Glutamatergic neuron (in vitro differentiated cells): Measurements from ENCODE around the gene RBBP8NL. TPM values are rescaled to one million over a fixed set of nuclear protein-coding genes. Genes with fewer than 3 reads are reported as not detected.
A peak's percentile ranks its signal among the peaks of the same experiment; 100 is the strongest.
"Not testable (repeated sequence)": the region's sequence is repeated elsewhere in the genome, so short reads cannot be mapped to it uniquely, and the experiment has no call there.

Experiments used
- DNase-seq: peaks from one replicate; pipeline ENCODE4 v3.0.0; 2022
- H3K27ac Mint-ChIP-seq: one replicate; pipeline ENCODE4 v1.8.0; 2020; ENCODE audit warnings: mild to moderate bottlenecking, mixed read lengths, inconsistent platforms; ENCODE audit not compliant: unreplicated experiment
- H3K27me3 Mint-ChIP-seq: one replicate; pipeline ENCODE4 v1.8.0; 2020; ENCODE audit warnings: mild to moderate bottlenecking, moderate library complexity, mixed read lengths, inconsistent platforms; ENCODE audit not compliant: unreplicated experiment
- H3K36me3 Mint-ChIP-seq: one replicate; pipeline ENCODE4 v1.8.0; 2020; ENCODE audit warnings: mild to moderate bottlenecking, mixed read lengths, inconsistent platforms; ENCODE audit not compliant: unreplicated experiment
- H3K4me1 Mint-ChIP-seq: one replicate; pipeline ENCODE4 v1.8.0; 2020; ENCODE audit warnings: mild to moderate bottlenecking, low read depth, mixed read lengths, inconsistent platforms; ENCODE audit not compliant: unreplicated experiment
- H3K4me3 Mint-ChIP-seq: one replicate; pipeline ENCODE4 v1.8.0; 2020; ENCODE audit warnings: mild to moderate bottlenecking, mixed read lengths, inconsistent platforms; ENCODE audit not compliant: unreplicated experiment
- H3K9me3 Mint-ChIP-seq: one replicate; pipeline ENCODE4 v1.8.0; 2020; ENCODE audit warnings: mild to moderate bottlenecking, moderate library complexity, mixed read lengths, inconsistent platforms; ENCODE audit not compliant: unreplicated experiment
- CTCF ChIP-seq: fragments of 200-600 bp; sonication (generic); IDR thresholded peaks from one replicate; pipeline ENCODE4 v1.5.0; 2021; ENCODE audit not compliant: partially characterized antibody, unreplicated experiment
- total RNA-seq: library from RNA; stranded (reverse); fragmentation: NEBNext Ultra II Directional; extraction: Animal tissue kit (Norgen Biotek cat#: 25700); gene quantifications from one replicate; pipeline ENCODE4 v1.2.1, GENCODE V29; 2021; ENCODE audit not compliant: unreplicated experiment

Gene RBBP8NL
- total RNA-seq, 1 donor from 2014 or later: not detected

DNA sequence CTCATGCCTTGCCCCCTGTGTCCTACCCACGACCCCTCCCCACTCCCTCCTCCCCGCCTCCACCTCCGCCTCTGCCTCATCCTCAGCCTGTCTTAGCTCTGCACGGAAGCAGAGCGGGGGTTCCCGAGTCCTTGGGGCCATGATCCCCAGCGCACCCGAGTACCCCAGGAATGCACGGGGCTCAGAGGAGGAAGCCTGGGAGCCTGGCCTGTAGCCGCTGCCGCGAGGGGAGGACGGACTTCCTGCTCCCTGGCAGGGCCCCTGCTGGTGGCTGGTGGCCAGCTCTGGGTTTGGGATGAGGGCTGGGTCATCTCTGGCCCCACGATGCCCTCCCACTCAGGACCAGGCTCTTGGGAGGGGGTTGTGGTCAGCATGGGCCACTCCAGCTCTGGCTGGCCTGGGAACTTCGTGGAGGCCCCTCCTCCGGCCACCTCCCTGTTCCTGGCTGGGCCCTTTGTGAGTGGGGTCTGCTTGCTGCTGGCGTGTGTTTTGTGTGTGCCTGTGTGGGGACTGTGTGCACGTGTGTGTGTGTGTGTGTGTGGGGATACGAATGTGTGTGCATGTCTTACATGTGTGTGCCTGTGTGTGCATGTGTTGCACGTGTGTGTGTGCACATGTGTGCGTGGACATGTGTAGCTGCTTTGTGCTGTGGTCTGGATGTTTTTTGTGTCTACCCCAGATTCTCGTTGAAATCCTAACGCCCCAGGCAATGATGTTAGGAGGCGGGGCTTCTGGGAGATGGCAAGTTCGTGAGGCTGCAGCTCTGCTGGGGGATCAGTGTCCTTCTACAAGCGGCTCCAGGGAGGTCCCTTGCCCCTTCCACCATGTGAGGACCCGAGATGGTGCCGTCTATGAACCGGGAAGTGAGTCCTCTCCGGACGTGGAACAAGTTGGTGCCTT is 1.3 kb upstream of the RBBP8NL start:
- H3K4me1 Mint-ChIP-seq: peaks cover 3% of the 10 kb centered on the region
- TF ChIP-seq CTCF: no peak
- DNase-seq: no peak
- peaks cover 4% of the 10 kb centered on the region for H3K27me3 Mint-ChIP-seq
- no peak overlapping the region for H3K4me3 Mint-ChIP-seq
- no peaks in the 10 kb centered on the region for H3K36me3 Mint-ChIP-seq
- peak overlapping the region; percentile 26 for H3K27ac Mint-ChIP-seq
- H3K9me3 Mint-ChIP-seq: peaks cover 2% of the 10 kb centered on the region

GRCh38 chr20:62428002-62428372 is 648 bp upstream of the RBBP8NL start:
- no peak for DNase-seq
- Mint-ChIP-seq H3K36me3 (no peaks in the 10 kb centered on the region), H3K27me3 (peaks cover 4% of the 10 kb centered on the region), H3K9me3 (peaks cover 2% of the 10 kb centered on the region), H3K4me3 (no peak overlapping the region), H3K4me1 (peaks cover 3% of the 10 kb centered on the region), H3K27ac (no peak overlapping the region)
- no peak for TF ChIP-seq CTCF

- Mint-ChIP-seq H3K36me3 (no peaks in the 10 kb centered on the region), H3K9me3 (peaks cover 2% of the 10 kb centered on the region), H3K4me3 (no peak overlapping the region), H3K27ac (no peak overlapping the region), H3K4me1 (peaks cover 3% of the 10 kb centered on the region), H3K27me3 (peaks cover 5% of the 10 kb centered on the region)
- no peak for TF ChIP-seq CTCF
- no peak for DNase-seq
These were observed 624 bp downstream of the RBBP8NL start for GRCh38 chr20:62426699-62427131.

- H3K27me3 Mint-ChIP-seq, H3K36me3 Mint-ChIP-seq, H3K9me3 Mint-ChIP-seq, H3K4me1 Mint-ChIP-seq, DNase-seq, H3K27ac Mint-ChIP-seq, H3K4me3 Mint-ChIP-seq: not testable (repeated sequence)
These were observed 1.3 kb downstream of the RBBP8NL start for GRCh38 chr20:62426059-62426348.

DNA sequence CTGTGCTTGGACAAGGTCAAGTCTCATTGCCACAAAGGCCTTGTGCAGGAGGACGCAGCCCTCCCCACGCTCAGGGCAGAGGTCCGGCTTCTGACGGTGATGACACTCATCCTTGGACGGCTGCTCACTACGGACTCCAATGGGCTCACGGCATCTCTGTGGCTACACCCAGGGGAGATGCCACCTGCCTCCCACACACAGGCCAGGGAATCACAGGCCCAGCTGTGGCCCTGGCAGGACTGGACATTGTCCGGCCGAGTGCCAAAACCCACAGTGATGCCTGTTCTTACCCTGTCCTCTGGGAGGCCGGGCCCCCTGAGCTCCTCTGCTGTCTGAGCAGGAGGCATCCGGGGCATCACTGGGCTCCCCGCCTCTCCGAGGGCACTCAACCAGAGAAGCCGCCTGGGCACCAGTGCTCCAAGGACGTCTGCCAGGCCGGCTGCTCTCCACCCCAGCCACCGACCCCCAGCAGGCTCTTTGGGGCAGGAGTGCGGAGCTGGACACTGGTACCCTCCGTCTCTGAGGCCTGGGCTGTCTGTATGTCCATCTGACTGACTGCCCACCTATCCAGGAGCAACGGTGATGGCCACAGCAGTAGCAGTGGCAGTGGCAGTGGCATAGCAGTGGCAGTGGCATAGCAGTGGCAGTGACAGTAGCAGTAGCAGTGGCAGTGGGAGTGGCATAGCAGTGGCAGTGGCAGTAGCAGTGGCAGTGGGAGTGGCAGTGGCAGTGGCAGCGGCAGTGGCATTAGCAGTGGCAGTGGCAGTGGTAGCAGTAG is 1.9 kb downstream of the RBBP8NL start:
- no peak overlapping the region for H3K4me3 Mint-ChIP-seq

More for the DNA sequence above, 1.9 kb downstream of the RBBP8NL start:
- Mint-ChIP-seq H3K27ac (no peak overlapping the region), H3K9me3 (peaks cover 7% of the 10 kb centered on the region), H3K36me3 (no peaks in the 10 kb centered on the region), H3K4me1 (peaks cover 3% of the 10 kb centered on the region), H3K27me3 (peaks cover 2% of the 10 kb centered on the region)
- TF ChIP-seq CTCF: no peak
- DNase-seq: no peak
